COR-L47 (cell line): Measurements from ENCODE around the gene WDSUB1.
A peak's percentile ranks its signal among the peaks of the same experiment; 100 is the strongest.

ENCODE experiments used
- DNase-seq: peaks from one replicate; lab custom pipeline; 2025; lab: John Stamatoyannopoulos, UW

The WDSUB1 gene, protein sequence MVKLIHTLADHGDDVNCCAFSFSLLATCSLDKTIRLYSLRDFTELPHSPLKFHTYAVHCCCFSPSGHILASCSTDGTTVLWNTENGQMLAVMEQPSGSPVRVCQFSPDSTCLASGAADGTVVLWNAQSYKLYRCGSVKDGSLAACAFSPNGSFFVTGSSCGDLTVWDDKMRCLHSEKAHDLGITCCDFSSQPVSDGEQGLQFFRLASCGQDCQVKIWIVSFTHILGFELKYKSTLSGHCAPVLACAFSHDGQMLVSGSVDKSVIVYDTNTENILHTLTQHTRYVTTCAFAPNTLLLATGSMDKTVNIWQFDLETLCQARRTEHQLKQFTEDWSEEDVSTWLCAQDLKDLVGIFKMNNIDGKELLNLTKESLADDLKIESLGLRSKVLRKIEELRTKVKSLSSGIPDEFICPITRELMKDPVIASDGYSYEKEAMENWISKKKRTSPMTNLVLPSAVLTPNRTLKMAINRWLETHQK

DNA sequence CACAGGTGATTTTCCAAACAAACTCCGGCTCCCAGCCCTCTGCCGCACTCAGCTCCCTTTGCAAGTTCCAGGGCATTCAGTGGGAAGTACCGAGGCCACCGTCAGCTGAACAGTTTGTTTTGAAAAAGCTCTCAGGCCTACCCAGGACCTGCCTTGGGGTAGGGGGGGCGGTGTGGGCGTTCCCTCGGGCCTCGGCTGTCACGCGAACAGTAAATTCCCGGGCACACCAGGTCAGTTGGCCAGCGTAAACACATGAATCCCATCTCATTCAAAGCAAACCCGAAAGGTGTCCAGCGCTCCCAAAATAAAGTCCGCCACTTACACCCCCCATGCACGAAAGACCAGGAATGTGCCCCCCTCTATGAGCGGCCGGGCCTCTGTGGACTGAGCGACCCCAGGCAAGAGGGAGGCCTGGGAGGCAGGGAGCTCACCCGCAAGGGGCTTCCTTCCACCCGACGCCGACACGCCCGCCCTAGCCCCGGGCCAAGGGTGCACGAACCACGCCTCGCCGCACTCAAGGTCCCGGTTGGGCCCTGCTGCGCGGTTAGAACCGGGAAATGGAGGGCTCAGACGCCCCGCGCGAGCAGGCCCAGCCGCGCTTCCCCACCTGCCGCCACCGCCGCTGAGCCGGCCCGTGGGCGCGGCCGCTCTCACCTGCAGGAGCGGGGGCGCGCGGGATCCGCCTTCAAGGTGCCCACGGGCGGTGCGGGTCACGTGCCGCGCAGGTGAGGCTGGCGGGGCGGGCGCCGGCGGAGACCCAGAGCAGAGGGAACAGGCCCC, at the start of gene WDSUB1:
Gene WDSUB1 (minus strand): TSS at position 775 of the 780 bp plus-strand sequence. CDS start 3,634 bp downstream, outside the sequence.
- DNase-seq: peak; percentile 50

DNA sequence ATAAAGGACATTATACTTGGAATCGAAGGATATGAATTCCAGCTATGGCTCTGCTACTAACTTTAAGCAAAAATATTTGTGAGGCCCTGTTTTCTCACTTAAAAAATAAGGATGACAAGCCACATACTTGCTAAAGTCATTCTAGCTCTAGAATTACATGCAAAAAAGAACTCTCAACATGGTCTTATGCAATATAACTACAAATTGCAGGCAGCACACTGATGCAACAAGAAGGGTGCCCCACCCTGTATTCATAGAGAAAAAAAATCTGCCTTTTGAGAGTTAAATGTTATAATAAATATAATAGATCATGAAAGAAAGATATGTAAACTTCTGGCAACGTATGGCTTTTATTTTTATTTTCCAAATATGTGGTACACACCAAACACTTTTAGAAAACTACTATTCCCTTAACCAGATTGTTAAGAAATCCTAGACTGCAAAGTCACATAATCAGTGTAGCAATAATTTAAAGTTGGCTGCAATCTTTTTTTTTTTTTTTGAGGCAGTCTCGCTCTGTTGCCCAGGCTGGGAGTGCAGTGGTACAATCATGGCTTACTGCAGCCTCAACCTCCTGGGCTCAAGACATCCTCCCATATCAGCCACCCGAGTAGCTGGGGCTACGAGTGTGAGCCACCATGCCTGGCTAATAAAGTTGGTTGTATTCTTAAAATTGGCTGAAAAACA, 40.2 kb upstream of the WDSUB1 start:
- DNase-seq: no peak

DNA sequence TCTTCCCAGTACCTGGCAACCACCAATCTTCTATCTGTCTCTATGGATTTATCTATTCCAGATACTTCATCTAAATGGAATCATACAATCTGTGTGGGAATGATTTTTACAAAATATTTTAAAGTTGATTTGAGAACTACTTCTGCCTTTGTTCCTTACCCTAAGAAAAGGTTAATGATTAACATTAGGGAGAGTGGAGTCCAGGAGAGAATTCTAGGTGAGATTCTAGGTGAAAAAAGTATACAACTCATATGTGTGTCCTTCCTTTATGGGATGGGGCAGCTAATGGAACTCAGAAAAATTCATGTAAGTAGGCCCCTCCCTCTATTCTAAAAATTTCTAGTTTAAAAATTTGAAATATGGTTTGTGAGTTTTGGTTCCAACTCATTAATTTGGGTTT, 35.9 kb upstream of the WDSUB1 start:
- no peak for DNase-seq

DNA sequence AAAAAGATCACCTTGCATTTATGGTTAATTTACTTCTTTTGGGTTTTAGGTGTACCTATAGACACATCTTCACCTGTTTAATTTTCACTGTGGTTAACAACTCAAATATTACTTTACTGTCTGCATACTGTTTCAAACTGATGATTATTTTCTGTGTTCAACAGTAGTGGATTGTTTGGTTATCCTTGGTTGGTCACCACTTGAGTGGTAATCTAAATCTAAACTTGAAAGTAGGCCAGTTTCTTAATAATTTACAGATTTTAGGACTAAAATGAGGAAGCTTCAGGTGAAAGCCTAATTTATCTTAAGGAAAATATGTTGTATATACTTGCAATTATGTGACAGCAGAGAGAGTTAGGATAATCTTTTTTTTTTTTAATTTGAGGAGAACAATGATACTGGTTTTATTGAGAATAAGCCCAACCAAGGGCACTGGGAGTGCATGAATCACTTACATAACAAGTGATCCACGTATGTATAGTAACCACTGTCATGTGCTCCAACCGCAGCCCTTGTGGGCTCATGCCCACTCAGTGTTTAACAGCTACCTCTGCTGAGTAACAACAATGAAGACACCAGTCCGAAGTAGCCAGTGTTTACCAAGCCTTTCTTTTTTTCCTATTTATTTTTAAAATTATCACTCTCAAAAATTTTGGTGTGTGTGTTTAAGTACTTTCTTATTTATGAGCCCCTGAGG, 31.0 kb upstream of the WDSUB1 start:
- no peak for DNase-seq

DNA sequence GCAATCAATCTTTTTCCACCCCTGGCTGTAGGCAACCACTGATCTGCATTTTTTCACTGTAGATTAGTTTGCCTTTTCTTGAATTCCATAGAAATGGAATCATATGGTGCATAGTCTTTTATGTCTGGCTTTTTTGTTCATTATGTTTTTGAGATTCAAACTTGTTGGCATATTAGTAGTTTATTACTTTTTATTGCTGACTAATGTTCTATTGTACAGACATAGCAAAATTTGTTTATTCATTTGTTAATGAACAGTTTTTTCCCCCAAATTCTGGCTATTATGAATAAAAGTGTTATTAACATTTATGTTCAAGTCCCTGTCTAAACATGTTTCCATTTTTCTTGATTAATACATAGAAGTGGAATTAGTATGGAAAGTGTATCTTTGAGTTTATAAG, 21.4 kb upstream of the WDSUB1 start:
- no peak for DNase-seq

DNA sequence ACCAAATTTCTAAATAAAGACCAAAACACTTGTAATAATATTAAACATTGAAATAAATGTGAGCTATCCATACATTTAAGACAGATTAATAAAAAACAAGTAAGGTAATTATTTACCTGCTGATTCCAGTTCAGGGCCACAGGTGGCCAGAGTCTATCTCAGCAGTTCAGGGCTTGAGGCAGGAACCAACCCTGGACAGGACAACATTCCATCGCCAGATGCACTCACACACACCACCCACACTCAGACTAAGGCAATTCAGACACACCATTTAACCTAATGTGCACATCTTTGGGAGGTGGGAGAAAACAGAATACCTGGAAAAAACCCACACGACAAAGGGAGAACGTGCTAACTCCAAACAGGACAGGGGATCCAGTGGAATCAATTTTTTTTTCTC, 14.1 kb upstream of the WDSUB1 start:
- no peak for DNase-seq

DNA sequence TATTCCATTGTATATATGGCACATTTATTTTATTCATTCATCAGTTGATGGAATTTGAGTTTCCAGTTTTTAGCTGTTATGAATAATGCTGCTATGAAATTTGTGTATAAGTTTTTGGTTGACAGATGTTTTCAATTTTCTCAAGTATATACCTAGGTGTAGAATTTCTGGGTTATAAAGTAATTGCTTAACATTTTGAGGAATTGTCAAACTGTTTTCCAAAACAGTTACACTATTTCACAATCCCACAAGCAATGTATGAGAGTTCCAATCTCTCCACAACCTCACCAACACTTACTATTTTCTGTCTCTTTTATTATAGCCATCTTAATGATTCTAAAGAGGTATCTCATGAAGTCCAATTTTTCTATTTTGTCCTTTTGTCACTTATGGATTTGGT, 12.5 kb upstream of the WDSUB1 start:
- no peak for DNase-seq

DNA sequence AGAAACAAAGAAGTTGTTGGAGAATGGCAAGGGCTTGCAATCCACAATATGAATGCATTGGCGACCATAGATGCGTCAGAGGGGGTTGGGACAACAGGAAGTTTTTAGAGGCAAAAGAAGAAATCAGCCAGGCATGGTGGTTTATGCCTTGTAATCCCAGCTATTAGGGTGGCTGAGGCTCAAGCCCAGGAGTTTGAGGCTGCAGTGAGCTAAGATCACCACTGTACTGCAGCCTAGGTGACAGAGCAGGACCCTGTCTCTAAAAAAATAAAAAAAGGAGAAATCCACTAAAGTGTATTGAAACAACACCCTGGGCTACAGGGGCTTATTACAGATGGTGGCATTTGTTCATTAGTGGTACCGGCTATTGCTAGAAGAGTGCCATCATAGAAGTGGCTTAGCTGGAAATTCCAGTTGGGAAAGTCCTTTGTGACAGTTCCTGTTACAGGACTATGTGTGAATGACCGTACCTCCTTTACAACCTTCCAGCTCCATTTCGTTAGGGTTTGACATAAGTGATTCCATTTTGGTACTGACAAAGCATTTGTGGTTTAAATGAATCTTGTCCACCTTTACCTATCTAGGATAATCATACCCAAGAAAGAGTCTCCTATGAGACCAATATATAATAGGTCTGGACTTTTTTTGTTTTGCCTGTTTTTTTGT, 10.7 kb upstream of the WDSUB1 start:
- DNase-seq: no peak

DNA sequence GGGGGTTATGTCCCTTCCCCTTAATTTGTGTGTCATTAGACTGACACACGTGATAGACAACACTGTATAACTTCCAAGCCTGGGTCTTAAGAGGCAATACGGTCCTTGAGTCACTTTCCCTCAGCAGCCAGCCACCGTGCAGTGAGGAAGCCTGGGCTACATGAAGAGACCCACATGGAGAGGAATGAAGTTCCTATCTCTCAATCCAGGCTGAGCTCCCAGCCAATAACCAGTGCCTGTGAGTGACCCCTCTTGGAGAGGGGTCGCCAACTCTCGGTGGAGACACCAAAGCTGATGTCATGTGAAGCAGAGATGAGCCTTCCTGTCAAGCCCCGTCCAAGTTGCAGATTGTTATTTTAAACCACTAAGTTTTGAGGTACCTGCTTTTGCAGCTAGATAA, 5.7 kb upstream of the WDSUB1 start:
- DNase-seq: no peak

DNA sequence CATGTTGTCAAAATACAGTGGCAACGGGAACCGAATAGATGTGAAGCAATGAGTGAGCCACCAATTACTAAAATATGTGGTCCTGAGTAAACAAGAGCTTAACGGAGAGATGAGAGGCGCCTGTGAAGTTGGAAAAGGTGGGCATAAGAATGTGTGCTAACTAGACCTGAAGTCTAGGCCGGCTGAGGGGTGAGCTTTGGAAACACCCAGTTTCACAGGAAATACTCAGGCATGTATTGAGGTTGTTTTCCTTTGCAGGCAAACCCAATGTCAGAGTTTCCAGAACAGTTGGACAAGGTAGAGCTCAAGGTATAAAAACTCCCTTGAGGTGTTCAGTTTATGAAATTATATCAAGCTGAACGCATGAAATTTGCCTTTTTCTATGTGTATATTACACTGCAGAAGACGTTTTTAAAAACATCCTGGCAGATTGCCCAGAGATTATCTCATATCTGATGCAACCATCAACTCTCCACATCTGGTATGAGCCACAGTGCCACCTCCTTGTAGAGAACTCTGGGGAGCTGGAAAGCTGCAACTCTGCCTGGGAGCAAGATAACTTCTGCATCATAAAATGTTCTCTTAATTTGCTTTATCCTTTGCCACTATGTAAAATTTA, 3.9 kb upstream of the WDSUB1 start:
- DNase-seq: peak; percentile 17

DNA sequence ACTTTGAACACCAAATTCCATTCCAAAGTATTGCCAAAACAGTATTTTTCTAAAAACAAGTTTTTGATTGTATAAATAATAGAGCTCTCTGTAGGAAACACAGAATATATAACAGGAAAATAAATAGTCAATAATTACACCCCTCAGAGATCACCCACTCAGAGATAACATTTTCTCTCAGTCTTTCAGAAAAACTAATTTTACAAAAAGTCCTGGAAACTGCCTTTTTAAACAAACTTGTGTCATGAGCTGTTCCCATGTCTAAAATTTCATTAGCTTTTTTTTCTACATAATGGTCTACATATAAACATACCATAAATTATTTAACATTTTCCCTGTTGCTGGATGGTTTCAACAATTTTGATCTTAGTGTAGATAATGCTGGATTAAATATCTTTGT, 1.2 kb upstream of the WDSUB1 start:
- no peak for DNase-seq

DNA sequence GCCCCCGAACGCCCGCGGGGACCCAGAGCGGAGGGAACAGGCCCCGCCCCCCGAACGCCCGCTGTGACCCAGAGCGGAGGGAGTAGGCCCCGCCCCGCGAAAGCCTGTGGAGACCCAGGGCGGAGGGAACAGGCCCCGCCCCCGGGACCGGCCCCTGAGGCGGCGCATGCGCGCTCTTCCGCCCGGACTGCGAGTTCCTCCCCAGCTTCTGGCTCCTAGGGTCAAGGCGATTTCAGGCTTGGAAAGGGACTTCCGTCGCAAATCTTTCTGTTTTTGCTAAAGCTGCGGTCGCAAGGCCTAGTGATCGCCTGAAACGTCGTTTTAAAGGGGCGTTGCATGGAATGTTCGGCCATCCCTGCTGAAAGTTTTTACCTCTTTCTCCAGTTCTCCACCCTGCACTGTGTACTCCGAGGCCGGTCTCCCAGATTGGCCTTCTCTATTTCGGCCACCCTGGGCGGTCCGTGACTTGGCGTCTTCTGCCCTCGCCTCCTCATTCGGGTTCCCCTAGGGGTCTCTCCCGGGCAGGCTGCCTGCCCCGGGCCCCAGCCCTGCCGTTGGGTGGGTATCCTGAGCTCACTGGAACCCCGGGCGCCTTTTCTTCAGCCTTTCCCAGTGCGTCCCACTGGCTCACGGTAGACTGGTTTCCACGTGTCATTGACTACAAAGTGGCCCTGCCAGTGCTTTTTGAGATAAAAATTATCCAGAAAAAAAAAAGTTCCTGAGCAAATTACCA, 372 bp upstream of the WDSUB1 start:
- DNase-seq: peak; percentile 99

DNA sequence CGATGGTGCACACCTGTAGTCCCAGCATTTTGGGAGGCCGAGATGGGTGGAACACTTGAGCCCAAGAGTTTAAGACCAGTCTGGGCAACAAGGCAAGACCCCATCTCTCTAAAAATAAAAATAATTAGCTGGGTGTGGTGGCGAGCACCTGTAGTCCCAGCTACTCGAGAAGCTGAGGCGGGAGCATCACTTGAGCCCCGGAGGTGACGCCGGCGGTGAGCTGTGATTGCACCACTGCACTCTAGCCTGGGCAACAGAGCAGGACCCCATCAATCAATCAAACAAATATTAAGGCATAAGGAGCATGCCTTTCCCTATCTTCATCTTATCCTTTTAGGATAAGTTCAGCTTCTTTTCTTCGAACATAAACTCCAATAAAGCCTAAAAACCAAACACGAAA, 1.1 kb downstream of the WDSUB1 start:
- DNase-seq: no peak

DNA sequence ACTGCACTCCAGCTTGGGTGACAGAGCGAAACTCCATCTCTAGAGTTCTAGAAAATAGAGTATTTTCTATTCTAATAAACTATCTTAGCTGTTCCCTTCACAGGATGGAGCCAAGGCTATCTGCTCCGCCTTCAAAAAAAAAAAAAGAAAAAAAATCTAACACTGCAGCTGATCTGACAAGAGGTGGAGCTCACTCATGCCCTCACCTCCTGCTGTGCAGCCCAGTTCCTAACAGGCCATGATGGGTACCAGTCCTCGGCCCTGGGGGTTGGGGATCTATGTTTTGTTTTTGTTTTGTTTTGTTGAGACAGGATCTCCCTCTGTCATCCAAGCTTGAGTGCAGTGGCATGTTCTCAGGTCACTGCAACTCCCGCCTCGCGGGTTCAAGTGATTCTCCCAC, 3.0 kb downstream of the WDSUB1 start:
- no peak for DNase-seq

DNA sequence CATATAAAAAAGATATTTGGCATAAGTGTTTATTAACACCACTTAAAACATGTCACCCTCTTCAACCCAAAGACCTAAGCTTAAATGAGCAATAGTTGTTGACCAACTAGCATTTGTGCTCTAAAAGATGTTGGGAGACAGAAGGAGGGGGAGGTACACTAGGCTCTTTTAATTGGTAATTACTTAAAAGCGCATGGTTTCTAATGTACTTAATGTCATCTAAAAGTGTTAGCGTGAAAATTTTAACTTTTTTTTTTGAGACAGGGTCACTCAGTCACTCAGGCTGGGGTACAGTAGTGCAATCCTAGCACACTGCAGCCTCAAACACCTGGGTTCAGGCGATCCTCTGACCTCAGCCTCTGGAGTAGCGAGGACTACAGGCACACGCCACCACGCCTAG, 5.5 kb downstream of the WDSUB1 start:
- DNase-seq: no peak

DNA sequence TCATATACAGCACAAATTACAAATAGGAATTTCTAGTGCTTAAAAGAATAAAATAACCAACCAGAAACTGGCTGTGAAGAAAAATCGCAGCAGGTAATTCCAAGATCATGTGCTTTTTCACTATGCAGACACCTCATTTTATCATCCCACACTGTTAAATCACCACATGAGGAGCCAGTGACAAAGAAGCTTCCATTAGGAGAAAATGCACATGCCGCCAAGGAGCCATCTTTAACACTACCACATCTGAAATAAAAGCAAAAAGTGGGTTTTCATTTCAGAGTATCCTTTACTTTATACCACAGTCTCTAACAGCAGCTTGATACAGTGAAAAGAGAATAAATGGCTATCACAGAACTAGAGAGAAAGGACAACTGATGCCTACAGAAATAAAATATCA, 6.8 kb downstream of the WDSUB1 start:
- no peak for DNase-seq

DNA sequence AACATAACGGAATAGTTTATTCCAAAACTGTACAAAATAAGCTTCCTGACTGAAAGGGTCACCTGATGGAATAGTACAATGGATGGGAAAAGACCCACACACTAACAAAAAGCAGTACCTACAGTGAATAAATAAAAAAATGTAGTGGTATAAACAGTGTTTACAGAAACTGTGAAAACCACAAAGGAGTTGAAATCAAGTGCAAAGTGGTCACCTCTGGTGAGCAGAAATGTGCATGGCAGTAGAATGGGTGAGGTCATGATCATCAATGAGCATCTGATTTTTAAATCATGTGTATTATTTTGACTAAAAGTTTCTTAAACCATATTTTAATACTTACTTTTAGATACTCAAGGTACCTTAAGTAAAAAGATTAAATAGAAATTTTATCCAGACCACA, 11.4 kb downstream of the WDSUB1 start:
- no peak for DNase-seq

DNA sequence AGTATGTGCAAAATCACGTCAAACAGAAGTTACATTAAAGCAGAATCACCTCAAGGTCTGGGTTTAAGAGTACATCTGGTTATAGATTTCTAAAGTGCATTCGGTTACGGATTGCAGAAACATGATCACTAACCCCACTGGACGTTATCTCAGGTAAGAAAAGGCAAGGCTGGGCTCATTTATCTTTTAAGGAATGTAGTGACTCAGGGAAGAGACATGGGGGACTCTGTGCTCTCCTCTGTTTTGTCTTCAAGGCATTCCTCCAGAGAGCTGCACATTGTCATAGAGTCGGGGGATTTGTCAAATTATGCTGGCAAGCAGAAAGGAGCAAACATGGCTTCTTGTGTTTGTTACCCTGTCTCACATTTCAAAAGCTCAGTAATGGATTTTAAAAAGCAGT, 14.3 kb downstream of the WDSUB1 start:
- DNase-seq: no peak

DNA sequence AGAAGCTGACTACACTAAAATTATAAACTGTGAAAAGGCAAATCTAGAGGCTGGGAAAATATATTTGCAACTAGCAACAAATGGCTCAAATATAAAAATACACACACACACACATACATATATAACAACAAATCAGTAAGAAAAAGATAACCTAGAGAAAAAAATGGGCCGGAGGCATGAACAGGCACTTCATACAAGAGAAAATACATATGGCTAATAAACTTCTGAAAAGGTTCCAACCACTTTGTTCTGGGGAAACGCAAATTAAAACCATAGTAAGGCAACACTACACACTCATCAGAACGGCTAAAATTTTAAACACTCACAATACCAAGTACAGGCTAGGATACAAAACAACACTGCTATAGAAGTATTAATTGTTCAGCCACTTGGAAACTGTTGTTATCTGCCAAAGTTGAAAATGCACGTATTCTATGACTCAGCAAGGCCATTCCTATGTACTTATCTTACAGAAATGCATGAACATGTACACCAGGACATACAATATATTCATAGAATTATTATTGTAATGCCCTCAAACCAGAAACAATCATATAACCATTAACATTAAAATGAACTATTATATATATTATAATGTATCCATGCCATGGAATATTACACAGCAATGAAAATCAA, 15.6 kb downstream of the WDSUB1 start:
- DNase-seq: no peak

DNA sequence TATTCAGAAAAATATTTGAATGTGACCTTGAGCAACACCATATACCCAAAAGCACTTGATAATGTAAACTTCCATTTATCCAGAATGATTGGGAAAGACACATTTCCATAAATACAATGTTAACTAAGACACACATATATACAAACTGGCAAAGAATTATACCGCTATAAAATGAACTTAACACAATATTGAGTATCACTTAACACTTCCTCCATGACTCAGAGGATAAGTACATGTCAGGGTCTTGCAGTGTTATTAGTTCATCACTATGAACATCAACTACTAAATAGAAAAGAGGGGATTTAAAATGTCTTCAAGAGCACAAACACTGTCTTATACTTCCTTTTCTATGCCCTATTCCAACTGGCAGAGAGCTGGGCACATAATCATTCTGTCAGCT, 18.6 kb downstream of the WDSUB1 start:
- DNase-seq: no peak
